HG02623 (cell line): ENCODE measurements around the gene IL2.

Experiments used
- ATAC-seq: cut with Tn5 transposase; IDR thresholded peaks from one replicate; pipeline ENCODE4 v1.9.1; 2021; ENCODE audit warnings: moderate library complexity; ENCODE audit not compliant: unreplicated experiment

The IL2 gene

DNA sequence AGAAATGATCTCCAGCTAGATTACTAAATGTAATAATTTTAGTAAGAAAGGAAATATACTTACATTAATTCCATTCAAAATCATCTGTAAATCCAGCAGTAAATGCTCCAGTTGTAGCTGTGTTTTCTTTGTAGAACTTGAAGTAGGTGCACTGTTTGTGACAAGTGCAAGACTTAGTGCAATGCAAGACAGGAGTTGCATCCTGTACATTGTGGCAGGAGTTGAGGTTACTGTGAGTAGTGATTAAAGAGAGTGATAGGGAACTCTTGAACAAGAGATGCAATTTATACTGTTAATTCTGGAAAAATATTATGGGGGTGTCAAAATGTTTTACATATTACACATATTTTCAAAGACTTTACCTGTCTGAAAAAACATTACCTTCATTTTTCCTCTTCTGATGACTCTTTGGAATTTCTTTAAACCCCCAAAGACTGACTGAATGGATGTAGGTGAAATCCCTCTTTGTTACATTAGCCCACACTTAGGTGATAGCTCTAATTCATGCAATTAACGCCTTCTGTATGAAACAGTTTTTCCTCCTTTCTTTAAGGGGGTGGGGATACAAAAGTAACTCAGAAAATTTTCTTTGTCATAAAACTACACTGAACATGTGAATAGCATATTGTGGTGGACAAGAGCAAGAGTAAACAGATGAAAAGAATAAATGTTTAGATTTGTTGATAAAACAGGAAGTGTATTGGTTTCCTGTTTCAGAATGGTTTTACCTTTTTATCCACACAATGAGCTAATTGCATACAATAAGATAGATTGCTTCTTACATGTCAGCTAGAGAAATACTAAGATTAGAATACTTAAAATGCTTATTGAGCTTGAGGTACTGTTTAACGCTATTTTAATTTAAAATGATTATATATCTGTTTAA lies at the start of gene IL2:
IL2 (minus strand) TSS at position 495 of the 886 bp plus-strand sequence; CDS start at position 210, 285 bp downstream.
- no peak for ATAC-seq

DNA sequence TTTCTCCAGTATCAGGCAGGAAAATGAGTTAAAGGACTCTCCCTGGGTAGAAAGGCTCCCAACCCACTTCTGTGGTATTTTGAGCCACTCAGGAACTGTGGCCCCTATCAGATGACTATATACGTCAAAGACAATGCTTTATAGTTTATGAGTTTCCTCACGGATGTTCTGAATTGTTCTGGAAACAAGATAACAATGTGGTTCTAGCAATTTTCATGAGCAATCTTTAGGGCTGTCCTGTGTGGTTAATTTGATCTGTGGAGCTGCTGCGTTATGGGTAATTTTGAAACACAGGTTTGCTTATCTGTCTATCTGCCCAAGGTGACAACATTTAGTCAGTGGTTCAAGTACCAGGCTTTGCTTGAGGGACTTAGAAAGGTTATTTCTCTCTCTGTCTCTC lies 46.7 kb upstream of the IL2 start:
- no peak for ATAC-seq

DNA sequence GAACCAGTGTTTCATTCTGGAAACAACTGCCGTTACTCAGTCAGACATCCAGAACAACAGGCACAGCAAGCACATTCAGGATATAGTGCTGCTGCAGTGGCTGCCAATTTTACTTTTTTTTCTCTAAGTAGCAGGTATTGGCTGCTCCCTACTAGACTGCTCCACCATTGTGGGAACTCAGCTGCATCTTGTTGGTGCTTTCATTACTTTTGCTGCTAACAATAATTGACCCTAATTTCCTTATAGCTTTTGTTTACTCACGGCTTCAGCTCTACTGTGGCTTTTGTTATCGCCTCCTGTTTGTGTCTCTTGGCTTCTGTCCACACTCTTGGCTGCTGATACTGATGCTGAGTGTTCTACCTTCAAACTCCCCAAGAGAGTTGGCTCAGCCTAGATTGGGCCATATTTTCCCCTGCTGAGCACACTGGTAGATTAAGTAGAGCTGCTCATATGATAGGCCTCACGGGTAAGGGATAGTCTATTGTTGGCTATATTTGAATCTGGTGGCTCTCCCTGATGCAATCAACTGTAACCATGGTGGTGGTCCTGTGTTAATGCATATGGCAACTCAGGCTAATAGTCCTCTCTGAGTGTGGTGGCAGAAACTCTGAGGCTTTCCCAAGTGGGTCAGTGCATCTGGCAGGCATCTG lies 44.5 kb upstream of the IL2 start:
- no peak for ATAC-seq

DNA sequence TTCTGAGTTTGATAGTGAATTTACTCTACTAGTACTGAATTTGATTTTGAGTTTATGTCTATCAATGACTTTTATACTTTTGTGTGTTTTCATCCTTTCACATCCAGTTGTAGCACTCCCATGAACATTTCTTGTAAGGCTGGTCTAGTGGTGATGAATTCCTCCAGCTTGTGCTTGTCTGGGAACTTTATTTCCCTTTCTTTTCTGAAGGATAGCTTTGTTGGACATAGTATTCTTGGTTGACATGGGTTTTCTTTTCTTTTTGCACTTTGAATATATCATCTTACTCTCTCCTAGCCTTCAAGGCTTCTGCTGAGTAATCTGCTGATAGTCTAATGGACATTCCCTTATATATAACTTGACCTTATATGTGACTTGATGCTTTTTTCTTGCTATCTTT lies 32.5 kb upstream of the IL2 start:
- ATAC-seq, result no peak

GRCh38 chr4:122483481-122483880 lies 27.0 kb upstream of the IL2 start:
- no peak for ATAC-seq

- no peak for ATAC-seq
Measured at GRCh38 chr4:122481766-122482405, 25.4 kb upstream of the IL2 start.

- ATAC-seq, result no peak
Measured at GRCh38 chr4:122480655-122481487, 24.3 kb upstream of the IL2 start.

GRCh38 chr4:122479935-122480416 lies 23.5 kb upstream of the IL2 start:
- ATAC-seq, result no peak

DNA sequence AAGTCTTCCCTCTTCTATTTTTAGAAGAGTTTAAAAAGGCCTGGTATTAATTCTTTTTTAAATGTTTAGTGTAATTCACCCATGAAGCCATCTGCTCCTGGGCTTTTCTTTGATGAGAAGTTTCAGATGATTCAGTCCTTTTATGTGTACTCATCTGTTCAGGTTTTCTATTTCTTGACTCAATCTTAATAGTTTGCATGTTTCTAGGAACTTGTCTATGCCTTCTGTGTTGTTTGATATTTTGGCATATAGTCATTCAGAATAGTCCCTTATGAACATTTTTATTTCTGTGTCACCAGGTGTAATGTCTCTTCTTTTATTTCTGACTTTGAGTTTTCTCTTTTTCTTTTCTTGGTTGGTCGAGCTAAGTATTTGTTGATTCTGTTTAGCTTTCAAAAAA lies 20.2 kb upstream of the IL2 start:
- no peak for ATAC-seq

DNA sequence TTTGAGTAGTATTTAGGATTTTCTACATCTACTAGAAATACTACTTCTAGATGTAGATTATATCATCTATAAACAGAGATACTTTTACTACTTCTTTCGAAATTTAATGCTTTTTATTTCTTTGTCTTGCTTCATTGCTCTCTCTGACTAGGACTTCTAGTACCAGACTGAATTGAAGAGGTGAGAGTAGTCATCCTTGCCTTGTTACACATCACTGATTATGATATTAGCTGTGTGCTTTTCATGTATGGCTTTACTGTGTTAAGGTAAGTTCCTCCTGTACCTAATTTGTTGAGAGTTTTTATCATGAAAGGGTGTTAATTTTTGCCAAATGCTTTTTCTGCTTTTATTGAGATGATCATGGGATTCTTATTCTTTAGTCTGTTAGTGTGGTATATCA lies 19.6 kb upstream of the IL2 start:
- ATAC-seq, result no peak

DNA sequence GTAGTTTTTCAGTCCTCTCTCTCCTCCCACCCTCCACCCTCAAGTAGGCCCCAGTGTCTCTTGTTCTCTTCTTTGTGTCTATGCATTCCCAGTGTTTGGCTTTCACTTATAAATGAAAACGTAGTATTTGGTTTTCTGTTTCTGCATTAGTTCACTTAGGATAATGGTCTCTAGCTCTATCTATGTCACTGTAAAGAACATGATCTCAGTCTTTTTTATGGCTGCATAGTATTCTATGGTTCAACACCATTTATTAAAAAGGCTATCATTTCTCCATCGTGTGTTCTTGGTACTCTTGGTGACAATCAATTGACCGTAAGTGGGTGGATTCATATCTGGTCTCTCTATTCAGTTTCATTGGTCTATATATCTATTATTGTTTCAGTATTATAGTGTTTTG lies 18.7 kb upstream of the IL2 start:
- no peak for ATAC-seq

- no peak for ATAC-seq
Measured at GRCh38 chr4:122469457-122469856, 12.9 kb upstream of the IL2 start.

DNA sequence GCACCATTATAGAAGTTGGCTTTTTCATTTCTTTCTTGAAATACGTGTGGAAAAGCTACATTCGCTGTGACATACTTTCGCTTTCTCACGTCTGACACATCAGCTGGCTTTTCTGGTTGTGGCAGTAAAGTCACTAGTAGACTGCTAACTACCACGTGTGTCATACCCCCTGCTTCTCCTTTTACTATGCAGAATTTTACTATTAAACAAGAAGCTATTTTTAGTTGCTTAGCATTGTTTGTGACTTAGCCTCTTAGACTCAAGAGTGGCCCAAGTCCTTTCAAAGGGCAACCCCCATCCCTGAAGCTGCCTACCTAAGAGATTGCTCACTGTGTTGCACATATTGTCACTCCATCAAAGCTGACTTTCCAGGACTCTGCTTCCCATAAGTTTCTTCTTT lies 2.1 kb upstream of the IL2 start:
- peak; percentile 72 for ATAC-seq

DNA sequence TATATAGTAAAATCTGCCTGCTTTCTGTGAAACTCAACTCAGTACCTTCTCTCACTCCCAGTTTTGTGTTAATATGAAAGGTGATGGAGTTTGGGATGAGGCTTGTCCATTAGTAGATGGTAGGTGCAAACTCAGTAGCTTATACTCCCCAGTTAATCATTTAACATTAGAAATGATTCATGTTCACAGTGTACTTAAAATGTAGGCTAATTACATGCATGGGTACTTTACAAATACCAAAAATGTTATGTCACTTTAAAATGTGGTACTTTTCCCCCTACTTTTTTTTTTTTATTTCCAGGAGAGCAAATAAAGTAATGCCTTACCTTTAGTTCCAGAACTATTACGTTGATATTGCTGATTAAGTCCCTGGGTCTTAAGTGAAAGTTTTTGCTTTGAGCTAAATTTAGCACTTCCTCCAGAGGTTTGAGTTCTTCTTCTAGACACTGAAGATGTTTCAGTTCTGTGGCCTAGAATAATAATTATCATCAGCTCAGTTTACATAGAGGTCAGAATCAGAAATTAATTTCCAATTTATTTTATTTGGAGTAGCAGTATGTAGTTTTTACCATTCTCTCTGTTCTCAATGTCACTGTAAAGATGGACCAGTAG lies 3.0 kb downstream of the IL2 start:
- no peak for ATAC-seq

- no peak for ATAC-seq
Measured at GRCh38 chr4:122450847-122451246, 5.7 kb downstream of the IL2 start.

DNA sequence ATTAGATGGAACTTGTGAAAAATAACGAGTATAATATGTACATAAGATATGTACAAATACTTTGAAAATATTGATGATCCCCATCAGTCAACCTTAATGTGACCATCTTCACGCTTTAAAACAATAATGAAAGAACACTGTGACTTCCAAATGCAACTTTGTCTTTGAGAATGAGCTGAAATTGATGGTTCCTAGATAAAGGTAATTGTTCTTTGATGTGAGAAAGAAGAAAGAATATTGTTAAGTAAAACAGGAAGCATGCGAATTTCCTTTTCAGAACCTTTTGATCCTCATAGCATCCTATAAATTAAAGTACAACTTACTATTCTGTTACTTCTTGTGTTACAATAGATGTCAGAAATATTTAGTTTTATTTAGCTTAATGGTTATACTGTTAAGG lies 22.2 kb downstream of the IL2 start:
- no peak for ATAC-seq

DNA sequence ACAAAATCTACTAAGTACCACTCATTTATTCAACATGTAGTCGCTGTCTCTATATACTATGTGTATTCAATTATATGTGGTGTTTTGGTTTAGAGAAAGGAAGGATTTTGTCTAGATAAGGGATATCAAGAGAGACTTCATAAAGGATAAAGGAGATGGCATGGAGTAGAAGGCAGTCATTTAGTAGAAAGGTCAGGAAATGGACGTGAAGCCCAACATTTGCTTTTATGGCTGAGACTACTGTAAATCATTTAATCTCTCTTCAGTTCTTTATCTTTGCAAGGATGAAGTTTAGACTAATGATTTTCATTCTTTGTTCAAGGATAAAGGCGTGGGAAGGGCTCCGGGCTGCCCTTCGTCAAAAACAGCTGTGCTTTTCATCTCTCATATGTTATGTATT lies 25.2 kb downstream of the IL2 start:
- ATAC-seq, result no peak

GRCh38 chr4:122423246-122423645 lies 33.3 kb downstream of the IL2 start:
- ATAC-seq, result no peak

DNA sequence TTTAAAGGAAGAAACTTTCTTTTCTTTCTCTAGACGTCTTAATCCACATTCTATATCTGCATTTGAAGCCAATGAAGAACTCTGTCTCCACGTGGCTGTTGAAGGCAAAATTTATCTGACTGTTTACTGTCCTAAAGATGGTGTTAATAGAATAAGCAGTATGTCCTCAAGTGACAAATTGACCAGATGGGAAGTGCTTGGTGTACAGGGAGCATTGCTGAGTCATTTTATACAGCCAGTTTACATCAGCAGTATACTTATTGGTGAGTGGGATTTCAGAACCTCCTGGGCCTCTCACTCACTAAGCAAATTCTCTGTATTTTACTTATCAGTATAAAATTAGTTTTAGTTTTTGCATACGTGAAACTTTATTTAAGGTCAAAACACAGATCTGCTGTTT lies 44.0 kb downstream of the IL2 start:
- ATAC-seq, result no peak

GRCh38 chr4:122403861-122404260 lies 52.7 kb downstream of the IL2 start:
- ATAC-seq, result no peak
